GM19025 (cell line): ENCODE data around the gene ZNF496.
"Not testable (repeated sequence)": the region's sequence is repeated elsewhere in the genome, so short reads cannot be mapped to it uniquely, and the experiment has no call there.

Experiments used
- ATAC-seq: cut with Tn5 transposase; IDR thresholded peaks from one replicate; pipeline ENCODE4 v1.9.1; 2021; ENCODE audit warnings: mild to moderate bottlenecking, low read depth, moderate library complexity; ENCODE audit not compliant: unreplicated experiment

ZNF496 gene

GRCh38 chr1:247360116-247360898 lies 28.6 kb upstream of the ZNF496 start:
- ATAC-seq, result no peak

- ATAC-seq, result no peak
Measured at GRCh38 chr1:247359559-247359958, 27.9 kb upstream of the ZNF496 start.

- ATAC-seq, result no peak
Measured at GRCh38 chr1:247358920-247359319, 27.3 kb upstream of the ZNF496 start.

- ATAC-seq, result peak; percentile 94
Measured at GRCh38 chr1:247357781-247358211, 26.1 kb upstream of the ZNF496 start.

- no peak for ATAC-seq
Measured at GRCh38 chr1:247357052-247357780, 25.5 kb upstream of the ZNF496 start.

GRCh38 chr1:247355160-247355559 lies 23.5 kb upstream of the ZNF496 start:
- not testable (repeated sequence) for ATAC-seq

- no peak for ATAC-seq
Measured at GRCh38 chr1:247352175-247352574, 20.5 kb upstream of the ZNF496 start.

- no peak for ATAC-seq
Measured at GRCh38 chr1:247350587-247350986, 18.9 kb upstream of the ZNF496 start.

GRCh38 chr1:247347477-247348222 lies 16.0 kb upstream of the ZNF496 start:
- no peak for ATAC-seq

GRCh38 chr1:247345881-247346280 lies 14.2 kb upstream of the ZNF496 start:
- ATAC-seq, result no peak

GRCh38 chr1:247343801-247344200 lies 12.1 kb upstream of the ZNF496 start:
- ATAC-seq, result no peak

GRCh38 chr1:247338723-247339275 lies 7.1 kb upstream of the ZNF496 start:
- ATAC-seq, result no peak

GRCh38 chr1:247337961-247338360 lies 6.3 kb upstream of the ZNF496 start:
- no peak for ATAC-seq

- no peak for ATAC-seq
Measured at GRCh38 chr1:247337250-247337746, 5.6 kb upstream of the ZNF496 start.

- no peak for ATAC-seq
Measured at GRCh38 chr1:247336390-247336789, 4.7 kb upstream of the ZNF496 start.

- no peak for ATAC-seq
Measured at GRCh38 chr1:247335882-247336281, 4.2 kb upstream of the ZNF496 start.

- ATAC-seq, result no peak
Measured at GRCh38 chr1:247334378-247335133, 2.9 kb upstream of the ZNF496 start.

GRCh38 chr1:247332623-247333361 lies 1.1 kb upstream of the ZNF496 start:
- ATAC-seq, result no peak

- ATAC-seq, result peak; percentile 32
Measured at GRCh38 chr1:247332215-247332622, 552 bp upstream of the ZNF496 start.
